ELR (cell line): ENCODE results near the gene RAN.
"Not testable (repeated sequence)": the region's sequence is repeated elsewhere in the genome, so short reads cannot be mapped to it uniquely, and the experiment has no call there.

ENCODE experiments used
- DNase-seq: peaks from one replicate; pipeline ENCODE4 v3.0.0-alpha.2; 2015; ENCODE audit warnings: low read depth

RAN gene

GRCh38 chr12:130878193-130879185 lies 6.6 kb downstream of the RAN start:
- DNase-seq = peak; percentile 12

GRCh38 chr12:130879212-130879686 lies 7.4 kb downstream of the RAN start:
- peak; percentile 8 for DNase-seq

- DNase-seq = no peak
Observed at GRCh38 chr12:130879781-130880389, 8.0 kb downstream of the RAN start.

- DNase-seq = no peak
Observed at GRCh38 chr12:130880411-130880885, 8.6 kb downstream of the RAN start.

- DNase-seq = no peak
Observed at GRCh38 chr12:130881046-130881445, 9.2 kb downstream of the RAN start.

GRCh38 chr12:130881548-130881947 lies 9.7 kb downstream of the RAN start:
- DNase-seq = no peak

GRCh38 chr12:130887190-130887589 lies 15.3 kb downstream of the RAN start:
- DNase-seq = not testable (repeated sequence)

- DNase-seq = no peak
Observed at GRCh38 chr12:130904064-130904463, 32.2 kb downstream of the RAN start.

- not testable (repeated sequence) for DNase-seq
Observed at GRCh38 chr12:130904936-130905455, 33.1 kb downstream of the RAN start.

- no peak for DNase-seq
Observed at GRCh38 chr12:130909111-130909510, 37.2 kb downstream of the RAN start.

- DNase-seq = no peak
Observed at GRCh38 chr12:130911193-130911592, 39.3 kb downstream of the RAN start.

GRCh38 chr12:130911933-130912332 lies 40.1 kb downstream of the RAN start:
- DNase-seq = no peak

- peak; percentile 33 for DNase-seq
Observed at GRCh38 chr12:130916241-130916911, 44.5 kb downstream of the RAN start.

GRCh38 chr12:130917607-130918006 lies 45.7 kb downstream of the RAN start:
- no peak for DNase-seq

GRCh38 chr12:130919086-130919485 lies 47.2 kb downstream of the RAN start:
- no peak for DNase-seq

GRCh38 chr12:130920119-130920703 lies 48.3 kb downstream of the RAN start:
- no peak for DNase-seq

GRCh38 chr12:130920723-130921381 lies 49.0 kb downstream of the RAN start:
- DNase-seq = no peak

- DNase-seq = no peak
Observed at GRCh38 chr12:130922511-130922953, 50.7 kb downstream of the RAN start.

- DNase-seq = no peak
Observed at GRCh38 chr12:130924966-130925665, 53.2 kb downstream of the RAN start.

GRCh38 chr12:130925666-130926015 lies 53.8 kb downstream of the RAN start:
- no peak for DNase-seq
